A549 (cell line): ENCODE data around the gene TJP2. TPM values are rescaled to one million over a fixed set of nuclear protein-coding genes. Genes with fewer than 3 reads are reported as not detected.

Experiments used
- ATAC-seq, 2 experiments: fragments of 200-7000 bp in 1 of 2; fragments of >200 bp in 1 of 2; cut with Nextera tagmentation in 1 of 2; cut with Tn5 transposase in 1 of 2; 3 replicates each; pipeline versions ENCODE4 v1.8.0 to v1.9.1; 2018 to 2020; ENCODE audit warnings: mild to moderate bottlenecking in 1 of 2, moderate library complexity in 1 of 2
- CTCF ChIA-PET: fragments of 300-600 bp; sonication (Branson Sonifier 250); formaldehyde crosslinking; extraction: SDS; loops from one replicate; lab custom pipeline; 2021; ENCODE audit warnings: antibody characterized with exemption, inconsistent platforms; lab: Yijun Ruan, JAX
- POLR2A ChIA-PET: fragments of 350-600 bp; formaldehyde crosslinking; extraction: SDS; loops from one replicate; lab custom pipeline; 2021; ENCODE audit warnings: antibody characterized with exemption, inconsistent platforms; lab: Yijun Ruan, JAX
- DNase-seq, 2 experiments: peaks; one replicate each; pipeline versions ENCODE4 v3.0.0 to v3.0.0-alpha.2; 2011 to 2016; ENCODE audit warnings: low read depth in 1 of 2, low spot score in 1 of 2
- FAIRE-seq: peaks from 2 replicates; lab custom pipeline; 2011; peaks lifted over from hg19 to GRCh38; lab: Jason Lieb, UNC
- H3K27ac ChIP-seq, 2 experiments: fragments of >200 bp; sonication (Bioruptor Twin); formaldehyde crosslinking; 3 replicates each; pipeline ENCODE4 v1.5.1; 2016 to 2017
- H3K4me1 ChIP-seq: fragments of >200 bp; sonication (Bioruptor Twin); formaldehyde crosslinking; 3 replicates; pipeline ENCODE4 v1.6.1; 2016
- H3K4me2 ChIP-seq: fragments of >200 bp; sonication (Bioruptor Twin); formaldehyde crosslinking; 3 replicates; pipeline ENCODE4 v1.6.1; 2016
- H3K4me3 ChIP-seq: fragments of >200 bp; sonication (Bioruptor Twin); formaldehyde crosslinking; 3 replicates; pipeline ENCODE4 v1.5.1; 2016
- H3K9me3 ChIP-seq: fragments of >200 bp; sonication (Bioruptor Twin); formaldehyde crosslinking; 3 replicates; pipeline ENCODE4 v1.6.1; 2016
- ATOH8 ChIP-seq: fragments of 250-450 bp; sonication (Bioruptor Pico); IDR thresholded peaks from 2 replicates; pipeline ENCODE4 v1.5.0; 2020; ENCODE audit warnings: low read depth, mild to moderate bottlenecking, moderate library complexity
- BCL3 ChIP-seq: fragments of >200 bp; sonication (Bioruptor Twin); formaldehyde crosslinking; IDR thresholded peaks from 3 replicates; pipeline ENCODE4 v1.6.1; 2016
- CHD4 ChIP-seq: fragments of 200-600 bp; sonication (generic); IDR thresholded peaks from 2 replicates; pipeline ENCODE4 v1.6.1; 2016; ENCODE audit warnings: antibody characterized with exemption, mild to moderate bottlenecking, borderline replicate concordance
- E2F6 ChIP-seq: IDR thresholded peaks from 2 replicates; pipeline ENCODE4 v1.6.1; 2012; ENCODE audit warnings: low read depth, borderline replicate concordance
- EHMT2 ChIP-seq: fragments of 200-600 bp; sonication (generic); IDR thresholded peaks from 2 replicates; pipeline ENCODE4 v1.6.1; 2016; ENCODE audit warnings: antibody characterized with exemption, low read depth, mild to moderate bottlenecking, moderate library complexity
- EP300 ChIP-seq, 2 experiments: fragments of >200 bp; sonication (Bioruptor Twin); formaldehyde crosslinking; IDR thresholded peaks; 2 replicates in 1 of 2; 3 replicates in 1 of 2; pipeline ENCODE4 v1.6.1; 2016 to 2017
- ESRRA ChIP-seq: fragments of 150-350 bp; IDR thresholded peaks from 2 replicates; pipeline ENCODE4 v1.6.1; 2014; ENCODE audit warnings: mild to moderate bottlenecking, low read length, borderline replicate concordance
- FOSL2 ChIP-seq, 2 experiments: fragments of 450-650 bp in 1 of 2; fragments of >200 bp in 1 of 2; sonication (Bioruptor Twin) in 1 of 2; formaldehyde crosslinking; IDR thresholded peaks; 2 replicates each; pipeline versions ENCODE4 v1.5.0 to v1.6.1; 2016 to 2020; ENCODE audit warnings: mild to moderate bottlenecking in 1 of 2, moderate library complexity in 1 of 2
- GATA3 ChIP-seq: IDR thresholded peaks from 2 replicates; pipeline ENCODE4 v1.6.1; 2012; ENCODE audit warnings: borderline replicate concordance
- HOXA7 ChIP-seq: fragments of 250-450 bp; sonication (Bioruptor Pico); IDR thresholded peaks from 2 replicates; pipeline ENCODE4 v1.5.0; 2020; ENCODE audit warnings: mild to moderate bottlenecking, moderate library complexity
- HOXB13 ChIP-seq: fragments of 250-450 bp; sonication (Bioruptor Pico); IDR thresholded peaks from 2 replicates; pipeline ENCODE4 v1.5.0; 2020; ENCODE audit warnings: low read depth, mild to moderate bottlenecking, moderate library complexity
- HOXB5 ChIP-seq: fragments of 250-450 bp; sonication (Bioruptor Pico); IDR thresholded peaks from 2 replicates; pipeline ENCODE4 v1.5.0; 2020; ENCODE audit warnings: mild to moderate bottlenecking, moderate library complexity
- JUNB ChIP-seq: fragments of >200 bp; sonication (Bioruptor Twin); formaldehyde crosslinking; IDR thresholded peaks from 2 replicates; pipeline ENCODE4 v1.6.1; 2016
- MYC ChIP-seq: IDR thresholded peaks from 2 replicates; pipeline ENCODE4 v1.6.1; 2012; ENCODE audit warnings: mild to moderate bottlenecking, inconsistent platforms, low read length, improper control_type of control experiment, borderline replicate concordance
- NPAS2 ChIP-seq: fragments of 250-450 bp; sonication (Bioruptor Pico); IDR thresholded peaks from 2 replicates; pipeline ENCODE4 v1.8.0; 2022; ENCODE audit warnings: mild to moderate bottlenecking, moderate library complexity, borderline replicate concordance
- NR3C1 ChIP-seq: fragments of >200 bp; sonication (Bioruptor Twin); formaldehyde crosslinking; IDR thresholded peaks from 3 replicates; pipeline ENCODE4 v1.6.1; 2017
- RCOR1 ChIP-seq: fragments of 150-350 bp; IDR thresholded peaks from 2 replicates; pipeline ENCODE4 v1.6.1; 2014; ENCODE audit warnings: antibody characterized with exemption, low read length, low read depth
- RNF2 ChIP-seq: fragments of 200-600 bp; sonication (generic); IDR thresholded peaks from 2 replicates; pipeline ENCODE4 v1.6.1; 2016; ENCODE audit warnings: low read depth, mild to moderate bottlenecking, antibody characterized with exemption, moderate library complexity, borderline replicate concordance
- USF2 ChIP-seq: fragments of 450-650 bp; IDR thresholded peaks from 2 replicates; pipeline ENCODE4 v1.6.1; 2014; ENCODE audit warnings: antibody characterized with exemption
- WGBS: methylation state at CpG from one replicate; pipeline ENCODE4 v1.1.6; 2017; ENCODE audit errors: missing lambda C conversion rate; 5-methylcytosine and 5-hydroxymethylcytosine counted together
- polyA plus RNA-seq, 4 experiments: library from polyadenylated mRNA; depleted of rRNA in 3 of 4; stranded (reverse); fragments of >200 nt; fragmentation: RNase III in 1 of 4; extraction: RNeasy Plus Mini Kit Qiagen cat#74134 plus additional on column Dnase treatment in 1 of 4; gene quantifications; 2 replicates in 3 of 4; 3 replicates in 1 of 4; pipeline ENCODE4 v1.2.3, GENCODE V29; 2011 to 2017

TJP2 gene
- polyA plus RNA-seq, 2 of the 4 experiments (the other 2 are of a cell fraction), result 1.7 to 3.6 TPM

- POLR2A ChIA-PET, result no interaction called here
- no peak overlapping the region for H3K4me3 ChIP-seq
- FAIRE-seq (no peak), ATAC-seq (no peak), DNase-seq (no peak)
- no peak overlapping the region for H3K4me2 ChIP-seq
- H3K9me3 ChIP-seq, result no peaks in the 10 kb centered on the region
- CTCF ChIA-PET, result interaction anchor here (0.8 to 3.2 kb wide), 2 partner anchors 18 to 118 kb away, joined by 3 to 14 read pairs; no protein-coding TSS in a partner anchor
- WGBS, result 89% methylated on average over 8 of the region's 8 CpGs
- H3K4me1 ChIP-seq, result peaks cover 27% of the 10 kb centered on the region
- H3K27ac ChIP-seq, result no peak overlapping the region
- TF ChIP-seq RNF2 (no peak), HOXB13 (CRISPR knock-in tag) (no peak), EHMT2 (no peak), NR3C1 (no peak), HOXA7 (no peak), ATOH8 (CRISPR knock-in tag) (no peak), HOXB5 (CRISPR knock-in tag) (no peak), EP300 (IDR thresholded peaks at IDR 0.05) (no peak), ESRRA (no peak), MYC (no peak), RCOR1 (no peak), E2F6 (no peak), BCL3 (no peak), USF2 (no peak)
Observed at GRCh38 chr9:69175486-69175885, 1.4 kb downstream of the TJP2 start.

GRCh38 chr9:69176471-69177171 is 2.5 kb downstream of the TJP2 start:
- peaks cover 34% of the 10 kb centered on the region for H3K4me1 ChIP-seq
- TF ChIP-seq CHD4, result no peak
- no peak for TF ChIP-seq NR3C1
- TF ChIP-seq NPAS2 (CRISPR knock-in tag), result no peak
- ATAC-seq, result no peak
- CTCF ChIA-PET, result interaction anchor here (1.2 to 6.3 kb wide), 6 partner anchors 11 to 123 kb away, joined by 3 to 54 read pairs (median 8); no protein-coding TSS in a partner anchor
- 85% methylated on average over 9 of the region's 9 CpGs for WGBS
- DNase-seq, result no peak
- H3K27ac ChIP-seq, result no peak overlapping the region
- H3K4me2 ChIP-seq, result no peak overlapping the region
- POLR2A ChIA-PET, result no interaction called here
- no peak overlapping the region for H3K4me3 ChIP-seq
- no peaks in the 10 kb centered on the region for H3K9me3 ChIP-seq
- no peak for FAIRE-seq

- FAIRE-seq (no peak), ATAC-seq (peak; percentile 32 to 67; a peak in 4 of 6 replicates), DNase-seq (peak; percentile 21 to 49)
- TF ChIP-seq FOSL2 (IDR thresholded peaks at IDR 0.05), result no peak
- 0 out of 2 replicates have a peak, but pooled peaks have one; percentile 23 for TF ChIP-seq FOSL2 (CRISPR knock-in tag; IDR thresholded peaks at IDR 0.05)
- no peak for TF ChIP-seq HOXB5 (CRISPR knock-in tag)
- 0 out of 2 replicates have a peak, but pooled peaks have one; percentile 21 for TF ChIP-seq JUNB
- peak; percentile 76 for TF ChIP-seq GATA3
- Histone ChIP-seq H3K4me3 (no peak overlapping the region), H3K4me2 (peak overlapping the region; percentile 38), H3K27ac (peak overlapping the region in 1 of 2 experiments; percentile 20; a peak in 2 of 6 replicates), H3K9me3 (no peaks in the 10 kb centered on the region), H3K4me1 (peaks cover 34% of the 10 kb centered on the region)
- POLR2A ChIA-PET, result interaction anchor here (0.7 to 1.2 kb wide), 2 partner anchors 57 to 131 kb away, joined by 3 to 4 read pairs; no protein-coding TSS in a partner anchor
- 17% methylated on average over 3 of the region's 3 CpGs for WGBS
- CTCF ChIA-PET, result interaction anchor here (0.7 to 6.3 kb wide), 11 partner anchors 12 to 137 kb away, joined by 3 to 54 read pairs (median 4); no protein-coding TSS in a partner anchor
Observed at GRCh38 chr9:69178583-69179011, 4.5 kb downstream of the TJP2 start.
